Trophoblast cell (in vitro differentiated cells and primary cell): ENCODE results near the gene POLR2B.
A peak's percentile ranks its signal among the peaks of the same experiment; 100 is the strongest.

Source experiments
- DNase-seq, 2 donors: peaks; one replicate each; pipeline ENCODE4 v3.0.0-alpha.2; 2016
- H2AFZ ChIP-seq: 2 replicates; pipeline ENCODE4 v1.6.1; 2013; ENCODE audit warnings: low read length, moderate library complexity, mild to moderate bottlenecking; ENCODE audit not compliant: insufficient read depth, poor library complexity
- H2AK5ac ChIP-seq: 2 replicates; pipeline ENCODE4 v1.6.1; 2013; ENCODE audit warnings: mild to moderate bottlenecking, low read length
- H2BK120ac ChIP-seq: 2 replicates; pipeline ENCODE4 v1.6.1; 2013; ENCODE audit warnings: low read length, mild to moderate bottlenecking, moderate library complexity; ENCODE audit not compliant: insufficient read depth, poor library complexity
- H2BK12ac ChIP-seq: 2 replicates; pipeline ENCODE4 v1.6.1; 2013; ENCODE audit warnings: mild to moderate bottlenecking, low read length, moderate library complexity
- H2BK5ac ChIP-seq: 2 replicates; pipeline ENCODE4 v1.6.1; 2013; ENCODE audit warnings: low read length, low read depth, moderate library complexity, mild to moderate bottlenecking; ENCODE audit not compliant: poor library complexity
- H3K14ac ChIP-seq: 2 replicates; pipeline ENCODE4 v1.6.1; 2013; ENCODE audit warnings: mild to moderate bottlenecking, low read length
- H3K18ac ChIP-seq: 2 replicates; pipeline ENCODE4 v1.6.1; 2013; ENCODE audit warnings: mild to moderate bottlenecking, low read length
- H3K23ac ChIP-seq: 2 replicates; pipeline ENCODE4 v1.6.1; 2013; ENCODE audit warnings: low read length
- H3K27ac ChIP-seq: 2 replicates; pipeline ENCODE4 v1.5.1; 2013; ENCODE audit warnings: low read depth, mild to moderate bottlenecking, inconsistent platforms, low read length, moderate library complexity
- H3K27me3 ChIP-seq: 2 replicates; pipeline ENCODE4 v1.6.1; 2013; ENCODE audit warnings: inconsistent platforms, mild to moderate bottlenecking, low read length, moderate library complexity; ENCODE audit not compliant: insufficient read depth
- H3K36me3 ChIP-seq, 2 experiments: 1 replicate in 1 of 2; 2 replicates in 1 of 2; pipeline ENCODE4 v1.6.1; 2013; ENCODE audit warnings: low read length in 2 of 2, mild to moderate bottlenecking in 2 of 2, moderate library complexity in 1 of 2; ENCODE audit not compliant: insufficient read depth in 2 of 2, control insufficient read depth in 1 of 2
- H3K4ac ChIP-seq: 2 replicates; pipeline ENCODE4 v1.6.1; 2013; ENCODE audit warnings: low read depth, mild to moderate bottlenecking, low read length, moderate library complexity
- H3K4me1 ChIP-seq, 2 experiments: 1 replicate in 1 of 2; 2 replicates in 1 of 2; pipeline ENCODE4 v1.6.1; 2013; ENCODE audit warnings: low read length in 2 of 2, mild to moderate bottlenecking in 2 of 2, moderate library complexity in 1 of 2; ENCODE audit not compliant: insufficient read depth in 2 of 2, control insufficient read depth in 1 of 2
- H3K4me2 ChIP-seq: 2 replicates; pipeline ENCODE4 v1.6.1; 2013; ENCODE audit warnings: inconsistent platforms, mild to moderate bottlenecking, low read length, moderate library complexity
- H3K4me3 ChIP-seq: 2 replicates; pipeline ENCODE4 v1.5.1; 2013; ENCODE audit warnings: mild to moderate bottlenecking, low read depth, low read length, inconsistent platforms
- H3K79me1 ChIP-seq: one replicate; pipeline ENCODE4 v1.6.1; 2013; ENCODE audit warnings: low read length
- H3K79me2 ChIP-seq: 2 replicates; pipeline ENCODE4 v1.6.1; 2013; ENCODE audit warnings: low read length, mild to moderate bottlenecking; ENCODE audit not compliant: control insufficient read depth, insufficient read depth, poor library complexity
- H3K9ac ChIP-seq: 2 replicates; pipeline ENCODE4 v1.6.1; 2013; ENCODE audit warnings: mild to moderate bottlenecking, low read length
- H3K9me3 ChIP-seq: 2 replicates; pipeline ENCODE4 v1.6.1; 2013; ENCODE audit warnings: low read depth, mild to moderate bottlenecking, control low read depth, inconsistent platforms, low read length; ENCODE audit not compliant: insufficient read depth
- H4K12ac ChIP-seq: 2 replicates; pipeline ENCODE4 v1.6.1; 2013; ENCODE audit warnings: low read depth, mild to moderate bottlenecking, low read length, moderate library complexity
- H4K8ac ChIP-seq: 2 replicates; pipeline ENCODE4 v1.6.1; 2013; ENCODE audit warnings: low read depth, mild to moderate bottlenecking, low read length, moderate library complexity
- H4K91ac ChIP-seq: one replicate; pipeline ENCODE4 v1.6.1; 2013; ENCODE audit warnings: low read depth, mild to moderate bottlenecking, low read length, moderate library complexity
- WGBS: extraction: QIAGEN DNeasy Blood & Tissue Kit; methylation state at CpG from one replicate; pipeline ENCODE4 v1.1.7; 2013; ENCODE audit warnings: missing lambda C conversion rate; ENCODE audit not compliant: insufficient read length, insufficient coverage; ENCODE audit errors: extremely low coverage; 5-methylcytosine and 5-hydroxymethylcytosine counted together

The POLR2B gene

GRCh38 chr4:57063518-57063917 lies 84.8 kb downstream of the POLR2B start:
- Histone ChIP-seq H3K79me2 (peaks cover 2% of the 10 kb centered on the region), H2AFZ (no peak overlapping the region), H4K91ac (no peak overlapping the region), H3K4me2 (no peak overlapping the region), H3K9me3 (no peaks in the 10 kb centered on the region), H3K9ac (no peak overlapping the region), H2BK120ac (no peak overlapping the region), H2AK5ac (no peak overlapping the region), H3K18ac (no peak overlapping the region), H3K23ac (no peak overlapping the region), H2BK12ac (no peak overlapping the region), H3K27ac (peak overlapping the region; percentile 36), H3K14ac (no peak overlapping the region), H4K12ac (no peak overlapping the region), H3K27me3 (no peaks in the 10 kb centered on the region), H3K4ac (no peak overlapping the region), H3K36me3 (peaks cover 12 to 14% of the 10 kb centered on the region in 2 experiments), H2BK5ac (no peak overlapping the region), H3K79me1 (peaks cover 27% of the 10 kb centered on the region), H3K4me1 (peaks cover 10 to 25% of the 10 kb centered on the region in 2 experiments), H4K8ac (no peak overlapping the region), H3K4me3 (no peak overlapping the region)
- WGBS, result no CpG with 5 or more reads among the region's 1 CpG
- DNase-seq, result no peak

GRCh38 chr4:57064120-57064519 lies 85.4 kb downstream of the POLR2B start:
- Histone ChIP-seq H2AK5ac (no peak overlapping the region), H2BK5ac (peak overlapping the region; percentile 69), H4K8ac (peak overlapping the region; percentile 61), H3K79me2 (peaks cover 2% of the 10 kb centered on the region), H4K91ac (peak overlapping the region; percentile 70), H3K9me3 (no peaks in the 10 kb centered on the region), H2BK12ac (peak overlapping the region; percentile 79), H3K4me2 (no peak overlapping the region), H3K4me1 (peaks cover 10 to 25% of the 10 kb centered on the region in 2 experiments), H3K23ac (no peak overlapping the region), H3K18ac (peak overlapping the region; percentile 40), H2BK120ac (peak overlapping the region; percentile 68), H3K9ac (no peak overlapping the region), H3K36me3 (peaks cover 14 to 18% of the 10 kb centered on the region in 2 experiments), H3K4ac (peak overlapping the region; percentile 89), H3K79me1 (peaks cover 28% of the 10 kb centered on the region), H3K14ac (peak overlapping the region; percentile 57), H3K27ac (peak overlapping the region; percentile 78), H4K12ac (no peak overlapping the region), H3K27me3 (no peaks in the 10 kb centered on the region), H2AFZ (no peak overlapping the region), H3K4me3 (no peak overlapping the region)
- no CpG with 5 or more reads among the region's 2 CpGs for WGBS
- no peak for DNase-seq

- peaks cover 10 to 27% of the 10 kb centered on the region in 2 experiments for H3K4me1 ChIP-seq
- H2BK5ac ChIP-seq, result no peak overlapping the region
- no peak overlapping the region for H3K4me2 ChIP-seq
- H3K36me3 ChIP-seq, result peaks cover 15 to 21% of the 10 kb centered on the region in 2 experiments
- peak overlapping the region; percentile 17 for H3K18ac ChIP-seq
- peak overlapping the region; percentile 61 for H2BK12ac ChIP-seq
- H3K14ac ChIP-seq, result no peak overlapping the region
- H4K8ac ChIP-seq, result peak overlapping the region; percentile 11
- H2BK120ac ChIP-seq, result no peak overlapping the region
- peak overlapping the region; percentile 48 for H4K91ac ChIP-seq
- H3K4ac ChIP-seq, result no peak overlapping the region
- no CpG with 5 or more reads among the region's 20 CpGs for WGBS
- H3K27ac ChIP-seq, result peak overlapping the region; percentile 39
- no peak overlapping the region for H3K4me3 ChIP-seq
- DNase-seq, result peak in 1 of 2 donors; percentile 54
- no peak overlapping the region for H3K9ac ChIP-seq
- no peaks in the 10 kb centered on the region for H3K27me3 ChIP-seq
- no peak overlapping the region for H4K12ac ChIP-seq
- H3K9me3 ChIP-seq, result no peaks in the 10 kb centered on the region
- no peak overlapping the region for H2AFZ ChIP-seq
- peaks cover 26% of the 10 kb centered on the region for H3K79me1 ChIP-seq
- peaks cover 2% of the 10 kb centered on the region for H3K79me2 ChIP-seq
- H3K23ac ChIP-seq, result no peak overlapping the region
- H2AK5ac ChIP-seq, result no peak overlapping the region
Observed at GRCh38 chr4:57064811-57065711, 86.4 kb downstream of the POLR2B start.

GRCh38 chr4:57065730-57066482 lies 87.2 kb downstream of the POLR2B start:
- H3K18ac ChIP-seq, result peak overlapping the region; percentile 43
- DNase-seq, result no peak
- peak overlapping the region; percentile 8 for H4K91ac ChIP-seq
- H3K79me2 ChIP-seq, result peaks cover 2% of the 10 kb centered on the region
- no peak overlapping the region for H2AK5ac ChIP-seq
- no peak overlapping the region for H3K4me3 ChIP-seq
- peak overlapping the region; percentile 39 for H2BK12ac ChIP-seq
- no peak overlapping the region for H3K9ac ChIP-seq
- H2AFZ ChIP-seq, result no peak overlapping the region
- H2BK5ac ChIP-seq, result no peak overlapping the region
- H3K9me3 ChIP-seq, result no peaks in the 10 kb centered on the region
- H3K36me3 ChIP-seq, result peaks cover 11 to 21% of the 10 kb centered on the region in 2 experiments
- no peak overlapping the region for H3K14ac ChIP-seq
- peaks cover 20% of the 10 kb centered on the region for H3K79me1 ChIP-seq
- peaks cover 10 to 27% of the 10 kb centered on the region in 2 experiments for H3K4me1 ChIP-seq
- no peak overlapping the region for H3K4me2 ChIP-seq
- no peak overlapping the region for H4K12ac ChIP-seq
- no peak overlapping the region for H2BK120ac ChIP-seq
- H3K27me3 ChIP-seq, result no peaks in the 10 kb centered on the region
- WGBS, result no CpG with 5 or more reads among the region's 5 CpGs
- H4K8ac ChIP-seq, result no peak overlapping the region
- H3K27ac ChIP-seq, result no peak overlapping the region
- no peak overlapping the region for H3K4ac ChIP-seq
- no peak overlapping the region for H3K23ac ChIP-seq
